H1 (cell line): ENCODE results near the gene SFXN4. TPM values are rescaled to one million over a fixed set of nuclear protein-coding genes. Genes with fewer than 3 reads are reported as not detected.

Source experiments
- CBX5 ChIP-seq: fragments of 300-800, 300-1000 bp; sonication (generic); IDR thresholded peaks from 2 replicates; pipeline ENCODE4 v1.7.1; 2016; ENCODE audit warnings: antibody characterized with exemption, low read length, low read depth
- CHD1 ChIP-seq: IDR thresholded peaks from 2 replicates; pipeline ENCODE4 v1.6.1; 2012; ENCODE audit warnings: low read depth, low read length, improper control_type of control experiment
- EGR1 ChIP-seq: IDR thresholded peaks from 2 replicates; pipeline ENCODE4 v1.6.1; 2011; ENCODE audit warnings: low read depth, low read length, borderline replicate concordance
- EP300 ChIP-seq, 2 experiments: IDR thresholded peaks; 1 replicate in 1 of 2; 2 replicates in 1 of 2; pipeline ENCODE4 v1.6.1; 2011 to 2012; ENCODE audit warnings: low read depth in 2 of 2, low read length in 2 of 2, mild to moderate bottlenecking in 2 of 2, borderline replicate concordance in 1 of 2, inconsistent platforms in 1 of 2, moderate library complexity in 1 of 2
- SAP30 ChIP-seq: fragments of 300-600 bp; sonication (generic); IDR thresholded peaks from 2 replicates; pipeline ENCODE4 v1.7.1; 2012; ENCODE audit warnings: low read length, moderate library complexity, mild to moderate bottlenecking, inconsistent platforms; ENCODE audit not compliant: insufficient read depth, insufficient replicate concordance
- SIN3A ChIP-seq, 2 experiments: IDR thresholded peaks in 1 of 2; conservative IDR thresholded peaks in 1 of 2; 2 replicates each; pipeline ENCODE4 v1.6.1; 2011 to 2012; ENCODE audit warnings: low read length in 2 of 2, improper control_type of control experiment in 1 of 2, low read depth in 1 of 2, mild to moderate bottlenecking in 1 of 2
- SUZ12 ChIP-seq: fragments of 200-600 bp; sonication (generic); IDR thresholded peaks from 2 replicates; pipeline ENCODE4 v1.6.1; 2012; ENCODE audit warnings: mild to moderate bottlenecking, inconsistent platforms, low read length, moderate library complexity, mixed read lengths
- polyA plus RNA-seq, 7 experiments: library from polyadenylated mRNA; depleted of rRNA in 3 of 7; stranded (reverse) in 5 of 7; unstranded in 2 of 7; fragments of >200 nt in 5 of 7; fragments of 200-250 nt in 2 of 7; gene quantifications; 1 replicate in 5 of 7; 2 replicates in 1 of 7; 4 replicates in 1 of 7; pipeline versions ENCODE4 v1.2.1 to v1.2.3, GENCODE V29; 2011 to 2013; ENCODE audit warnings: missing spikeins in 2 of 7, mixed read lengths in 2 of 7
- total RNA-seq: library from RNA; stranded (reverse); fragmentation: NEBNext Ultra II Directional; extraction: Animal tissue kit (Norgen Biotek cat#: 25700); gene quantifications from 2 replicates; pipeline ENCODE4 v1.2.1, GENCODE V29; 2021

The SFXN4 gene
- total and polyA plus RNA-seq, 2 of the 8 experiments (the other 6 are each of a cell fraction or from before 2014, with no cell fraction given): 15.4 to 21.6 TPM

GRCh38 chr10:119129721-119130120, 35.8 kb downstream of the SFXN4 start (continued):
- TF ChIP-seq EP300 (IDR thresholded peaks at IDR 0.05; ENCODE audit: borderline replicate concordance in 1 of 2, low read depth in 2 of 2, low read length in 2 of 2) (no peak), CHD1 (no peak), CBX5 (no peak), EGR1 (no peak), SAP30 (no peak), SIN3A (conservative IDR thresholded peaks at IDR 0.05 in 1 of 2, IDR thresholded peaks at IDR 0.05 in 1 of 2; ENCODE audit: low read depth in 1 of 2, low read length in 2 of 2) (no peak), SUZ12 (no peak)
